Measurements from ENCODE around the gene NWD2.

GRCh38 chr4:37437163-37437562 is 192.6 kb downstream of the NWD2 start:
- no peak for TF ChIP-seq CTCF (IDR thresholded peaks at IDR 0.05 in 2 of 3, conservative IDR thresholded peaks at IDR 0.05 in 1 of 3; ENCODE audit: borderline replicate concordance in 1 of 3, insufficient read depth in 1 of 3, low read depth in 2 of 3, low read length in 2 of 3)
- TF ChIP-seq ZFX (IDR thresholded peaks at IDR 0.05): no peak
- TF ChIP-seq EZH2 (IDR thresholded peaks at IDR 0.05): no peak
- TF ChIP-seq SRF (IDR thresholded peaks at IDR 0.05; ENCODE audit: low read depth): no peak
- no peak for TF ChIP-seq ZNF274 (IDR thresholded peaks at IDR 0.05; ENCODE audit: low read depth, low read length)
- no peak for TF ChIP-seq REST (IDR thresholded peaks at IDR 0.05; ENCODE audit: low read depth)
- no peak for TF ChIP-seq POLR2A (IDR thresholded peaks at IDR 0.05; ENCODE audit: borderline replicate concordance, extremely low read depth, insufficient read depth, insufficient read length)
- TF ChIP-seq CEBPB (IDR thresholded peaks at IDR 0.05; ENCODE audit: low read depth): no peak
- no peak for TF ChIP-seq TCF7L2 (IDR thresholded peaks at IDR 0.05; ENCODE audit: borderline replicate concordance, extremely low read depth, insufficient read depth, insufficient read length)
- no peak for TF ChIP-seq MAX (IDR thresholded peaks at IDR 0.05)

Data from HCT116 (cell line).